DMS53 treated with DMSO at 0.1 percent for 48 hours (cell line): ENCODE data around the gene AJM1.
A peak's percentile ranks its signal among the peaks of the same experiment; 100 is the strongest.
"Not testable (repeated sequence)": the region's sequence is repeated elsewhere in the genome, so short reads cannot be mapped to it uniquely, and the experiment has no call there.

Experiments used
- DNase-seq: peaks from one replicate; lab custom pipeline; 2025; ENCODE audit not compliant: unreplicated experiment; lab: John Stamatoyannopoulos, UW

The AJM1 gene

DNA sequence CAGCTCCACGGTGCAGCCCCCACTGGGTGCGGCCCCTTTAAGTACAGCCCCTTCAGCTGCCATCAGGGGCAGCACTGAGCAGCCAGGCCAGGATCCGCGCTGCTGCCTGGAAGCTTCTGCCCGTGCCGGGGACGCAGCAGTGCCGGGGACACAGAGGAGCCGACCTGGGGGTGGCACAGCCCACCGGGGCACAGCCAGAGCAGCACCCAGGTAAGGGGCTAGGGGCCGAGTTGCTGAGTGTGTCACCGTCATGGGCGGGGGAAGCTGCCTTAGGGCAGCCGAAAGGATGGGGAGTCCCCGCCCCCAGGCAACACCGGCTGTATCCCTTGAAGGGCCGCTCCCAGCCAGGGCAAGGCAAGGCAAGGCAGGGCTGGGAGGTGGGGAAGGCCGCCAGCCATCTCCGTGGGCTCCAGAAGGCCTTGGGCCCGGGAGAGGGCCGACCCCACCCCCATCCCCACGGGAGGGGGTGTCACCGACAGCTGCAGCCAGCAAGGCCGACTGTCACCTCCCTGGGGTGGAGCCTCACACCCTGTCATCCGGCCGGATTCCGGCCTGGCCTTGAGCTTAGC lies at the start of gene AJM1:
AJM1 (plus strand) TSS at position 99 of the 569 bp plus-strand sequence. CDS start 1,937 bp downstream, outside the sequence.
- DNase-seq = peak; percentile 35

DNA sequence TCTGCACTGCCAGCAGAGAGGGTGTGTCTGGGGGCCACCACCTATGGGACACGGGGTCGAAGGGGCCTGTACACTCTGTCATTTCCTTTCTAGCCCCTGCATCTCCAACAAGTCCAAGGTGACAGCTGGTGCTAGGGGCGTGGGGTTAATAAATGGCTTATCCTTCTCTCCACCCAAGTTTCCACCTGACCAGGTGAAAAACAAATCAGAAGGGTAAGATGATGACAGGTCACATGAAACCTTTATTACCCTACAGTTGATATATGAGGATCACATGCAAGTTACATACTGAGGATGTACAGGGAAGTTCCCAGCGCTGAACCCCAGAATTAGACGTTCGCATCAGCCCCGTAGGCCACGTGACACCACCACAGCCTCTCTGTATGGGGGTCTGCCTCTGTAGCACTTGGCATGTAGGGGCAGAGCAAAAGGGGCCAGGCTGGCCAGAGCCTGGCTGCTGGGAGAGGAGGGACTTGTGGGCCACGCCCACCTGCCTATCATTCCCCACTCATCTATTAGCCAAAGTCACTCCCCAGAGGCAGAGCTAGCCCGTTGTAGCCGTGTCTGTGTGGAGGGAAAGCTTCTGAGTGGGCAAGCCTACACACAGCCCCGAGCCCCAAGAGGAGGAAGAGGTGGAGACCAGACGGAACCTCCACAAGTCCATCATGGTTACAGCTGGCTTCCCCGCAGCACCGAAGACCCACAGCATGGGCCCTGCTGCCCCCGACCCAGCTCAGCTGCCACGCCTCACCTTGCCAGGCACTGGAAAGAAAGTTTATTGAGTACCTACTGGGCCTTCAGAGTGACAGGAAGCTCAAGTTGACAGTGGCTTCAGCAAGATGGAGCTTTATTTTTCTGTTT lies 49.0 kb upstream of the AJM1 start:
- no peak for DNase-seq

GRCh38 chr9:136794281-136794999 lies 47.8 kb upstream of the AJM1 start:
- no peak for DNase-seq

DNA sequence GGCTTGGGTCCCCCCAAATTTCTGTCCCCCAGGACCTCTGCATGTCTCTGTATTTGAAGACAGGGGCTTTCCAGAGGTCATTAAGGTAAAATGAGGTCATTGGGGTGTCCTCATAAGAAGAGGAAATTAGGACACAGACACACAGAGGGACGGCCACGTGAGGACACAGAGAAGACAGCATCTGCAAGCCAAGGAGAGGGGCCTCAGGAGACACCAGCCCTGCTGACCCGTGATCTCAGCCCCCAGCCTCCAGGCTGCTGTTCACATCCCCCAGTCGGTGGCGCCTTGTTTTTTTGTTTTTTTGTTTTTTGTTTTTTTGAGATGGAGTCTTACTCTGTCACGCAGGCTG lies 47.3 kb upstream of the AJM1 start:
- DNase-seq = no peak

GRCh38 chr9:136796238-136796774 lies 46.0 kb upstream of the AJM1 start, which contains the start of gene CCDC183:
Gene CCDC183 (plus strand): TSS chr9:136796338. CDS start chr9:136796398, 60 bp downstream.
- DNase-seq = no peak

- not testable (repeated sequence) for DNase-seq
These were observed 45.4 kb upstream of the AJM1 start for GRCh38 chr9:136796775-136797347.

DNA sequence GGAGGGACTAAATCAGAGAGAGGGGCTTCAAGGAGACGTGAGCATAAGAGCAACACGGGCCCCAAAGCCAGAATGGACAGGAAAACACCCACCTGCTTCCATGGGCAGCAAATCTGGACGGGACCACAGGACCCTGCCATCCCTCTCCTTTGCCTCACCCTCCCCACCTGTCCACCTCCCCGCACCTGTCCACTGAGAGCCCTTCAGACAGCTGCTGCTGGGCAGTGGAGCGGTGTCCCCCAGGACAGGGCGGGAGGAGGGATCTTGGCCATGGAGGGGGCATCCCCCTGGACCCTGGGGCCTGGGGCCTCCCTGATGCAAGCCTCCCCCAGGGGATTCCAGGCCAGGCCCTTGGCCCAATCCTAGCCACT lies 43.6 kb upstream of the AJM1 start:
- DNase-seq = no peak

GRCh38 chr9:136799079-136799853 lies 43.0 kb upstream of the AJM1 start:
- DNase-seq = peak; percentile 49

- peak; percentile 81 for DNase-seq
These were observed 42.2 kb upstream of the AJM1 start for GRCh38 chr9:136799854-136800657.

DNA sequence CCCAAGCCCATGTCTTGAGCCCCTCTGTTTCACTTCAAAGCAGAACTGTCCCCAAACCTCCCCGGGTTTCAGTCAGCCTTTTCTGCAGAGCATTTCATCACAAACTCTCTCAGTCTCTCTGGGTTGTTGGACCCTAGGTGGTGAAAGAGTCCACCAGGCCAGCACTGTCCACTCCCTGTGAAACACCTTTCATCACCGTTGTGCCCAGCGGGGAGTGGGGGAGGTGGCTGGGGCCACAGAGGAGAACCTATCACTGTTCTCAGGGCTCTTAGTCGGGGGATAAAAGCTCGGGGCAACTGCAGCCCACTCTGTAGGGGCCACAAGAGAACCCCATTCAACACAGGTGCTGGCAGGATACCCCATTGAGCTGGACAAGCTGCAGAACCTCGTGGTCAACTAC lies 40.0 kb upstream of the AJM1 start:
- DNase-seq = no peak

DNA sequence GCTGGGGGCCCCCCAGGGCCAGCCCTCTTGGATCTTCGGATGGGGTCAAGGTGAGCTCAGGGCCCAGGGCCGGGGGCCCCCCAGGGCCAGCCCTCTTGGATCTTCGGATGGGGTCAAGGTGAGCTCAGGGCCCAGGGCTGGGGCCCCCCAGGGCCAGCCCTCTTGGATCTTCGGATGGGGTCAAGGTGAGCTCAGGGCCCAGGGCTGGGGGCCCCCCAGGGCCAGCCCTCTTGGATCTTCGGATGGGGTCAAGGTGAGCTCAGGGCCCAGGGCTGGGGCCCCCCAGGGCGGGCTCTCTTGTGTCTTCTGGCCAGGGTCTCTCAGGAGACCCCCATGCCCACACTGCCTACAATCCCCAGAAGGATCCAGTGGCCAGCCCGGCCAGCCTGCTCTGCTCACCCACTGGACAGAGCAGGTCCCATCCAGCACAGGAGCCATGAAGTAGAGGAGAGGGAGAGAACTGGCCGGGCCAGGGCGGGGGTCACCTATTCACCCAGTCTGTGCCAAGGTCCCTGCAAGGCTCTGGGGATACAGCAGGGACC lies 39.2 kb upstream of the AJM1 start:
- not testable (repeated sequence) for DNase-seq

DNA sequence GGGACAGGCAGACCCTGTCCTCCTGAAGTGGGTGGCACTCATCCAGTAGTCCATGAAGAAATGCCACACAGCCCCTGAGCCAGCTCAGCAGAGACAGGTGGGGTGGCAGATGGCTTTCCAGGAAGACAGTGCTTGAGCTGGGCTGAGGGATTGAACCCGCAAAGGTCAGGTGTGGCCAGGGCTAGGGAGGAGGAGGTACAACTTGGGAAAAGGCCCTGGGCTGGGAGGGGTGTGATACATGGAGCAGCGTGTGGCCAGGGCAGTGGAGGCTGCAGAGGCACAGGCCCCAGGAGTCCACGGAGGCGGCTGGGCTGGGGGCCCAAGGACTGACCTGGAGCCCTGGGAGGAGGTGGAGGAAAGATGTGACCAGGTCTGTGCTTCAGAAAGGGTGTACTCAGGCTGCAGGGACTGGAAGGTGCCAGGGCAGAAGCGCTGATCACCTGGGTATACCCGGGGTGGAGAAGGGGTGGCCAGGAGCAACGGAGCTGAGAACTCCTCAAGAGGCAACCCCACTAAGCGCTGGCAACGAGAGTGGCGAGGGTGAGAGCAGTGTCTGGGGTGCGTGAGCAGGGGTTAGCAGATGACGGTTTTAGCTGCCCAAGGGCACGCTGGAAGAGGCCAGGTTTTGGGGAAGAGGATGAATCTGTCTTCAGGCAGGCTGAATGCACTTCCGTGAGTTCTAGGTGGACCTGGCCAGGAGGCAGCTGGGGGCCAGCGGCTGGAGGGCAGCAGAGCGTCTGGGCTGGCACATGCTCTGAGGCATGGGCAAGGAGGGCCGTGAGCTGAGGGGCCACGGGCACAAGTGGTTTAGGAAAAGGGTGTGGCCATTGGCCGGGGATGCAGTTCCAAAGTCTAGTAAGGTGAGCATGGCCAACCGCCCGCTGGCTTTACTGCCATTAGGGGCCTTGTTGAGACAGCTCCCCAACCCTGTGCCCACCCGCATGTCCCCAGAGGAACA lies 38.4 kb upstream of the AJM1 start:
- no peak for DNase-seq

GRCh38 chr9:136804509-136805206 lies 37.6 kb upstream of the AJM1 start:
- DNase-seq = no peak

GRCh38 chr9:136805207-136805740 lies 37.0 kb upstream of the AJM1 start:
- DNase-seq = no peak

GRCh38 chr9:136806067-136806466 lies 36.2 kb upstream of the AJM1 start:
- no peak for DNase-seq

DNA sequence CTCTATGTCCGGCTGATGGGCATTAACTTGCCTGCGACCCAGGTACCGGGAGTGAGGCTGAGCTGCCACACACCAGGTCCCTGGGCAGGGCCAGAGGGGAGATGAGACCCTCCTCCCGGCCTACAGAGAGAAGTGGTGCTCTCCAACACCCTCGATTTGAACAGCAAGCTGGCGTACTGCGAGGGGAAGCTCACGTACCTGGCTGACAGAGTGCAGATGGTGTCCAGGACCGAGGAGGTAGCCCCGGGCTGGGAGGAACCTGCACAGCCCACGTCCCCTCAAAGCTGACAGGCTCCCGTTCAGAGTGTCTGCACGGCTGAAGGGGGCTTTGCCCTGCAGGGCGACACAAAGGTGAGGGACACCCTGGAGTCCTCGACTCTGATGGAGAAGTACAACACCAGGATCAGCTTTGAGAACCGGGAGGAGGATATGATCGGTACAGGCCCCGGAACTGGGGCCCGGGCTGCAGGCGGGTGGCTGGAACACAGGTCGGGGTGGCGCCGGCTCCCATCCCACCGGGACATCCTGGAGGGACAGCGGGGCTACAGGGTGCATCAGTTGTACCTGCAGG lies 35.6 kb upstream of the AJM1 start:
- no peak for DNase-seq
